HG03039 (cell line): ENCODE measurements around the gene KCNK13.
A peak's percentile ranks its signal among the peaks of the same experiment; 100 is the strongest.
"Not testable (repeated sequence)": the region's sequence is repeated elsewhere in the genome, so short reads cannot be mapped to it uniquely, and the experiment has no call there.

Source experiments
- ATAC-seq: cut with Tn5 transposase; IDR thresholded peaks from one replicate; pipeline ENCODE4 v1.9.1; 2021; ENCODE audit warnings: mild to moderate bottlenecking, moderate library complexity; ENCODE audit not compliant: unreplicated experiment

Gene KCNK13

DNA sequence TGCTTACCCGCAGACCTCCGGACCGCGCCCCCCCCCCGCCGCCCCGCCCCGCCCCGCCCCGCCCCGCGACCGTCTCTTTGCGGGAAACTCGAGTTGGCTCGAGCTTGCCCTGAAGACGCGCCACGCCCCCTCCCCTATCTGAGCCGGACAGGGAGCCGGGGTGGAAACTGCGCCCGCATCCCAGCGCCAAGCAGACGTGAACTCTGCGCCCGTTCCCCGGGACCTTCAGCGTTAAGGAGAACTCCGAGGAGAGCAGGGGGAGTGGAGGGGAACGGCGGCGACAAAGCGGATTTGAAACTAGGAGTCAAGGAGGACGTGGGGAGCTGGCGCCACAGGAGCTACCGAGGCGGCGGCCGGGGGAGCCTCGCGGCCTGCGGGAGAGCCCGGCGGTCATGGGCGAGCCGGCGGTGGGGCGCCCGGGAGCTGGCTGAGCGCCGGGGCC lies at the start of gene KCNK13:
TSS of gene KCNK13 (plus strand) at position 310 of the 442 bp plus-strand sequence. CDS start 212 bp downstream, outside the sequence.
- ATAC-seq: no peak

DNA sequence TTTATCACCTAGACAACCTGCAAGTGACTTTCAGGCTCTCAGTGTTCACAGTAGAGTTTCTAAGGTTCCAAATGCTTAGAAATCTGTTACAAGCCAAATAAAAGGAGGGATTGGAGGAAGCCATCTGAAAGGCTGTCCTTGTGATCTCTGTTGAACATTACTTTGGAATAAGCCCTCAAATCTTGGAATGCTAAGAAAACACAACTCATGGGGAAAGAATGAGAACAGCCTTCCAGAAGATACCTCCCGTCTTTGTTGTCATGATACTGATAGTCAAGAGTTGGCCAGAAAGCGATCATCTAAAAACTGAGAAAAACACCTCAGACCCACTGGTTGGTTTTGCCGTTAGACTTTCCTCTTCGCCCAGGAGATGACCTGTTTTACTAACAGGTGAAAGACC lies 44.4 kb upstream of the KCNK13 start:
- ATAC-seq: no peak

DNA sequence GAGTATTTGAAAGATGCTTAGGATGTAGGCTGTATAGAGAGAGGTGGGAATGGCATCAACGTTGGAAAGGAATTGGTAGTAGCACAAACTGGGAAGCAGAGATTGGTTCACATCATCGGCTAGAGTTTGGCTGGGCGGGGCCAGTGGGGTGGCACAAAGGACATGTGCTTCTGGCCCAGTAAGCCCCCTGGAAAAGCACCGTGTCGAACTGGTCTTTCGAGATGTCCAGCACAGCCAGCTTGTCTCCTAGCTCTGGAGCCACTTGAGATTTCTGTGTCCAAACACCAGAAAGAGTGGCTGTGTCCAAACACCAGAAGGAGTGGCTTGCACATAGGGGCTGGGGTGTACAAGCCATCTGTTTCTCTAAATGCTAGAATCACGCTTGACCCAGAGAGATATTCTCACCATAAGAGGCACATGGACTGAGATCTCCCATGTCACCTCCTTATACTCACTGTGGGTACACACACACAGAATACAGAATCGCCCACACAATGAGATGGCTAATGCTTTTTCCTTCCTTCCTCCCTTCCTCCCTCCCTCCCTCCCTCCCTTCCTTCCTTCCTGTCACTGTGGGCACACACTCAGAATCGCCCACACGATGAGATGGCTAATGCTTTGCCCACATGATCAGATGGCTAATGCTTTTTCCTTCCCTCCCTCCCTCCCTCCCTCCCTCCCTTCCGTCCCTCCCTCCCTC lies 41.8 kb upstream of the KCNK13 start:
- ATAC-seq: no peak

DNA sequence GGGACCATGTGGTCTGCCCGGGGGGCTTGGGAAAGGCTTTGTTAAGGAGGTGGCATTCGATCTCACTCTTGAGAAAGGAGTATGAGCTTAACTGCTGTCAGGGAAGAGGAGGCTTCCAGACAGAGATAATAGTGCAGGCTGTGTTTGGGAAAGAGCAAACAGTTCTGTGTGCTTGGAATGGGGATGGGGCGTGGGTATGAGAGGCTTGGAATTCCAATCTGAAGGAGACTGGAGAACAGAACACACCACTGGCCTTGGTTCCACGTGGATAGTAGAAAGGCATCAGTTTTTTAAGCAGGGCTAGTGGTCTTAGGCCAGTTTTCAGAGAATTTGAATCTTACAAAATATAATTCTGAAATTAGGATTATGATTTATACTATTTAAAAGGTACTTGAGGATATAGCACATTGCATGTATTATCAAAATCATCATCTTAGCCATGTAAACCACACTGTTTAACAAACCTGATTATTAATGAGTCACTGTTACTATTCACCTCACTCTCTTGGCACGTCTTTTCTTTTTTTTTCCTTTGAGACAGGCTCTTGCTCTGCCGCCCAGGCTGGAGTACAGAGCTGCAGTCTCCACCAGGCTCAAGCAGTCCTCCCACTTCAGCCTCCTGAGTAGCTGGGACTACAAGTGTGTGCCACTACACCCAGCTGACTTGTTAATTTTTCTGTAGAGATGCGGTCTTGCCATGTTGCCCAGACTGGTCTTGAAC lies 38.5 kb upstream of the KCNK13 start:
- ATAC-seq: no peak

DNA sequence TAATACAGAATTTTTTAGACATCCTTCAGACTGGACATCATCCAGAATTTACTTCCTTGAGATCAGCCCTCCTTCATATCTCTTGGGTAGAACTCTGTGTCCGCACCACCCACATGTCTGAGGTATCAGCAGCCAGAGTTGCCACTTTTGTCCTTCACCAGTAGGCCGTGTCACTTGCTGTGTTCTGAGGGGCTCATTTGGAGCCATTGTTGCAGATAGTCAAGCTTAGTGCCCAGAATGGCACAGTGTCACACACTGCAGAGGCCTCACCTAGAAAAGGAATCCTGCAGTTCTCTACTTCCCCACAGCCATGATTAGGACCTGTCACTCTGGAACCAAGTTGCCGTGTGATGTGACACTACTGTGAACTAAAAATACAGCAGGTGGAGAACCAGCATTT lies 36.9 kb upstream of the KCNK13 start:
- ATAC-seq: no peak

DNA sequence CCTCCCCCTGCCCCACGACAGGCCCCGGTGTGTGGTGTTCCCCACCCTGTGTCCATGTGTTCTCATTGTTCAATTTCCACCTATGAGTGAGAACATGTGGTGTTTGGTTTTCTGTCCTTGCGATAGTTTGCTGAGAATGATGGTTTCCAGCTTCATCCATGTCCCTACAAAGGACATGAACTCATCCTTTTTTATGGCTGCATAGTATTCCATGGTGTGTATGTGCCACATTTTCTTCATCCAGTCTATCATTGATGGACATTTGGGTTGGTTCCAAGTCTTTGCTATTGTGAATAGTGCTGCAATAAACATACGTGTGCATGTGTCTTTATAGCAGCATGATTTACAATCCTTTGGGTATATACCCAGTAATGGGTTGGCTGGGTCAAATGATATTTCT lies 35.2 kb upstream of the KCNK13 start:
- not testable (repeated sequence) for ATAC-seq

DNA sequence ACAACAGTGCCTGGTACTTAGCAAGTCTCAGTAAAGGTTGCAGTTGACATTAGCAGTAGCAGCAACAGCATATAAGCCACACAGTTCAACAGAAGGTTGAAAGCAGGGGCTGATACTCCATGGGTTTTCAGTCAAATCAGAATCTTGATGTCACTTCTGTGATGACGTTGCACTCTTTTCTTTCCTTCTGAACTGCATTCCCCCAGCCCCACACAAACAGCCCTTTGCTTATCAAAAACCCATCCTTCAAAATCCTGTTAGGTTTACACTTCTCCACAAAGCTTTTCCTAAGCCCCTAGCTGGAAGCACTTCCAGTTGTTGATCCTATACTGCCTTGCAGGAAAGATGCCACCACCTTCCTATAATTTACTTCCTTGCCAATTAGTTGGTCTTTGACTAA lies 34.0 kb upstream of the KCNK13 start:
- no peak for ATAC-seq

DNA sequence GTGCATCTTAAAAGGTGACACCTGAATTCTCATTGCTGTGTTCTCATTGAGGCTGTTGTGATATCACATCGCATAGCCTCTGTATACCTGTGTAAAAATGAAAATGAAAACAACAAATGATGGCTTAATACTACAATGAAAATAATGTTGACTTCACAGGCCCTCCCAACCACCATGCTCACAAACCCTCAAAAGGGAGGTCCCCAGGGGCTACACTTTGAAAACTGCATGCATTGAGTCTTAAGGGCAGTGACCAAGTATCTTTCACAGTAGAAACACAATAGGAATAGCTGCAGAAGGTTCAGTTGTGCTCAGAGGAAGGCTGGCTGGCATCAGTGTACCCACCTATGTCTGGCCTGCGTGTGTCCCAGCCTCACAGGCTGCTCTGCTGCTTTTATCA lies 27.6 kb upstream of the KCNK13 start:
- no peak for ATAC-seq

DNA sequence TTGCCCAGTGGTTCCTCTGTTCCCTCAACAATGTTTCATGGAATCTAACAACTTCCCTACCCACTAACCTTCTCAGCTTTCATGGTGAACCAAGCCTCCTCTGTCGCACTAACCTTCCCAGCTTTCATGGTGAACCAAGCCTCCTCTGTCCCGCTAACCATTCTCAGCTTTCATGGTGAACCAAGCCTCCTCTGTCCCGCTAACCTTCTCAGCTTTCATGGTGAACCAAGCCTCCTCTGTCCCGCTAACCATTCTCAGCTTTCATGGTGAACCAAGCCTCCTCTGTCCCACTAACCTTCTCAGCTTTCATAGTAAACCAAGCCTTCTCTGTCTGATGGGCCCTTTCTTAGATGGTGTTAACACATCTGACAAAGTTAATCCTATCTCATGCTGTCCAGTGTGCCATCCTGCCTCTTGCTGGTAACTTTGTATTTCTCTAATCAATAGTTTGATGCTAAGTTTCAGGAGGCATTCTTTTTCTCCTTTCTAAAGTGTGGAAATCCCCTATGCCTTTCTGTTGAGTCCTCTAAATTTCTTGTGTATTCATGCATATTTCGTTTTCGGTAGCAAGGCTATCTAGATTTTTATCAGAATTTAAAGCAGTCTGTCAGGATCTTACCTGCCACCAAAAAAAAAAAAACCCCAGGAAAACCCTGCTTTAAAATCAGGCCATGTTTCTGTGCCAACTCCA lies 26.8 kb upstream of the KCNK13 start:
- no peak for ATAC-seq

DNA sequence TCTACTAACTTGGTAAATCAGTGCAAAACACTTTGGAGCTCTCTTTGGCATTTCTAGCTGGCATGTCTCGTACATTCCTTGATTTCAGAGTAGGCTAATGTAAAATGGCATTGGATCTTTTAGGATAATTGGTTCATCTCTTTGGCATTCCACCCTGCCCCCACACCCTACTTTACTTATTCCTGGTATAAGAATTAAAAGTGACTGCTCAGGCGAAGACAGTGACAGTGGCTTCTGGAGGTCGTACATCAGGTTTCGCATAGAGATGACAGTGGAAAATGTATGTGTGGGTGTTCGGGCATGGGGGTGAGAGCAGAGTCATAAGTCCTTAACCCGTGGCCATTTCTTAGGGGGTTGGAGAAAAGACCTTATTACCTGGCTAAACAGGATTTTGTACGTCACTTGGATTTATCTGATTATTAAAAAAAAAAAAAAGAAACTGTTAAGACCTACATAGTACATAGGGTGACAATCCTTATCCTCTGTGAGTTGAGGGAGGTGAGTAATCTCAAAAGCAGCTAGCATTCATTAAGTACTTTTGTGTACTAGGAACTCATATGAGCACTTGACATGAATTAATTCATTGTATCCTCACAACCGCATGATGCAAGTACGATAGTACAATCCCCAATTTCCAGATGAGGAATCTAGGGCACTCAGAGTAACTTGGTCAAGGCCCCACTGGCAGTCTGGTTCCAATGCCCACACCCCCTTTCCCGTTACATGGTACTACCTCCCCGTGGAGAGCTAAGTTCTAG lies 22.4 kb upstream of the KCNK13 start:
- ATAC-seq: no peak

DNA sequence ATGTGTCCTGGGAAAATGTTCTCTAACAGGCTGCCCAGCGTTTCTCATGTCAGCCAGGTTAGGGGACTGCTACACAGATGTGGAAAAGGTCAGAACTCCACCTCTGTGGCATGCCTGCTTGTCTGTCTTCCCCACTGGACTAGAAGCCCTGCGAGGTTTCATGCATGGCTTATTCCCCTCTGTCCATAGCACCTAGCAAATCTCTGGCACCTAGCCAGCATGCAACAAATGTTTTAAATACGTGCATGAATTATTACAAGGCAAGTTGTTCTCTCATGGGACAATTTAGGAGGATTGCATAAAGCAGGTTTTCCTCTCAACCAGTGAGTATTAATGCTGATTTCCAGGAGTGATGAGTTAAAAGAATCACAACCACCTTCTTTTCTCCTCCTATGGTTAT lies 21.4 kb upstream of the KCNK13 start:
- no peak for ATAC-seq

DNA sequence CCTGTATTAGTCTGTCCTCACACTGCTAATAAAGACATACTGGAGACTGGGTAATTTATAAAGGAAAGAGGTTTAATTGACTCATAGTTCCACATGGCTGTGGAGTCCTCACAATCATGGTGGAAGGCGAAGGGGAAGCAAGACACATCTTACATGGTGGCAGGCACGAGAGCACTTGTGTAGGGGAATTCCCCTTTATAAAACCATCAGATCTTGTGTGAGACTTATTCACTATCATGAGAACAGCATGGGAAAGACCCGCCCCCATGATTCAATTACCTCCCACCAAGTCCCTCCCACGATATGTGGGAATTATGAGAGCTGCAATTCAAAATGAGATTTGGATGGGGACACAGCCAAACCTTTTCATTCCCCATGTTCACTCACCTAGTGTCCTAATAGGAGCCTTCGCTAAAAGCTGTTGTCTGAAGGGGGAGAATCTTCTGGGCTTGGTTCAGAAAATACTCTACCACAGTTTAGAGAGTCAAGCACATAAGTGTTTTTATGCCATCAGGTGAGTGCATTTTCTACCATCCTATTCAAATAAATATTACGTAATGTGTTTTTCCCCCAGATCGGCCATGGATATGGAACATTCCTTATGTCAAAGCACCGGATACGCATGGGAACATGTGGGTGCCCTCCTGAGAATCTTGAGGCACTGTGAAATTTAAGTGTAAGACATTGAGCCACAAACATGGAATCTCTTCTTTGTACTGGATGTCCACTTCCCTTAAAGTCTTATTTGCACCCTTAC lies 19.1 kb upstream of the KCNK13 start:
- no peak for ATAC-seq

DNA sequence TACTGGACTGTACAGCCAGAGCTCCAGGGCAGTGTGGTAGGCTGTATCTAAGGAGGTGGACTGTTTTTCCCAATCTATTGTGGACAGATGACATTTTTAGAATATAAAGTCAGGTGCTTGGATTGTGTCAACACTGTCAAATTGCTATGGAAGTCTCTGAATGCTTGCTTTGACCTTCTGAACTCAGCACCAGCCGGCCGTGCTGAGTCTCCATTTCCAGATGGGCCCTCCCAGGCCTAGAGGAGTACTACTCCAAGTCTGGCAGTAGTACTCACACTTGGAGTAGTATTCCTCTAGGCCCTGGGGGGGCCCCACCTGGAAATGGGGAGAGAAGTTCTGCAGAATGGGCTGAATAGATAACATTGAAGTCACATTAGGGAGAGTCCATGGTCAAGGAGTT lies 16.2 kb upstream of the KCNK13 start:
- no peak for ATAC-seq

DNA sequence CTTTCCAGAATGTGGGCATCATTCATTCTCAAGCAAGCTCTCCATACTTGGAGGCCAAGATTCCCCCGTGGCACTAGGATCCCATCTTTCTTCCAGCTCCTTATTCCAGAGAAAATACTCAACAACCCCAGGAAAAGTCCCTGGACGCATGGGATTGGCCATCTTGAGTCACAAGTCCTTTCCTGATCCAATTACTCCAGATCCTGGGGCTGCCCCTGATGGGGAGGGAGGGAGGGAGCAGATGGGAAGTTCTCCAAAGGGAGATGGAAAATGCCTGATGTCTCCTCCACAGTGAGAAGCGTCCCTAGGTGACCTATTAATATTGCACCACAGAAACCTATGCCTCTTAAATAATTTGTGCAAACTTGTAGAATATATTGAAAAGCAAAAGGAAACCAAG lies 12.4 kb upstream of the KCNK13 start:
- ATAC-seq: no peak

DNA sequence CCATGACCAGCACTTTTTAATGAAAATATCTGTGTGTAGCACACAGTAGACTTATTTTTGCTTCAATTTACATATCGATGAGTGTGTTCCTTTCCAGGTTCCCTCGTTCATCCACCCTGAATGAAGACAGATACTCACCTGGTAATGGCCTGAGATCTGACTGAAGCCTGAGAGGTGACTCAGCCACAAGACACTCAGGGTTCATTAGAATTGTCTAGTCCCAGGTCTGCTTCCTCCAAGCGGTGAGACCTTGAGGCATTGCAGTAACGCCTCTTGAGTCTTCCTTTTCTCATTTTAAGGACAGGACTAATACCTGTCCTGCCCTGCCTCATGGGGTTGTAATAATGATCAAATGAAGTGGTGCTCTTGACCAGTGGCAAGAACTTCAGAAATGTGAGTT lies 11.5 kb upstream of the KCNK13 start:
- ATAC-seq: no peak

DNA sequence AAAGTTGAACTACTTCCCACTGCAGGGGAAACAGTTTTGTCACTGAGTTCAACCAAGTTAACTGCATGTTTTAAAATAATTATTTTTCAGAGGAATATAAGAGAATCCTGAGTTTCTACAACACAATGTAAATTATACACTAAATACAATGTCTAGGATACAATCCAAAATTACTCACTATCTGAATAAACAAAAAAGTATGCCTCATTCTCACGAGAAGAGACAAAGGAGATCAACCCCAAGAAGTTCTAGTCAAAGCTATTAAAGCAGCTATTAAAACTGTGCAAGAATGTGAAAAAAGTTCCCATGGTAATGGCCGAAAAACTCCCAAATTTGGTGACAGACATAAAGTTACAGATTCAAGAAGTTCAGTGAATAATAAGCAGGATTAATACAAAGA lies 8.8 kb upstream of the KCNK13 start:
- ATAC-seq: no peak

DNA sequence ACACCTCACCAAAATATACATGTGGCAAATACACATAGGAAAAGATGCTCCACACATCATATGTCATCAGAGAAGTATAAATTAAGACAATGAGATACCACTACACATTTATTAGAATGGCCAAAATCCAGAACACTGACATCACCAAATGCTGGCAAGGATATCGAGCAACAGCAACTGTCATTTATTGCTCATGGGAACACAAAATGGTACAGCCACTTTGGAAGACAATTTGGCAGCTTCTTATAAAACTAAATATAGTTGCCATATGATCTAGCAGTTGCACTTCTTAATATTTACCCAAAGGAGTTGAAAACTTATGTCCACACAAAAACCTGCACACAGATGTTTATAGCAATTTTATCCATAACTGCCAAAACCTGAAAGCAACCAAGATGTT lies 7.0 kb upstream of the KCNK13 start:
- ATAC-seq: no peak

DNA sequence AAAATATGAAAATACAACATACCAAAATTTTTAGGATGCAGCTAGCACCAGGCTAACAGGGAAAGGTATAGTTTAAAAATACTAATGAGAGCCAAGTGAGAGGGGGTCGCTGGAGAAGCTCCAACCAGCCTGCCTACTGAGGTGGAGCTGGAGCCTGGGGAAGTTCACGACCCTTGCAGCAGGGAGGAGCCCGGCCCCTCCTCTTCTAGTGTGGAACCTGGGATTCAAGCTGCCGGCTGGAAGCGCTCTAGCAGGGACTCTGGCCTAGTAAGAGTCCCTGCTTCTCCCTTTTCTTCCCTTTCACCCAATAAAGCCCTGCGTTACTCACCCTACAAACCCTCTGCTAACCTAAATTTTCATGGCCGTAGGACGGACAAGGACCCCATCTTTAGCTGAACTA lies 5.0 kb upstream of the KCNK13 start:
- no peak for ATAC-seq

DNA sequence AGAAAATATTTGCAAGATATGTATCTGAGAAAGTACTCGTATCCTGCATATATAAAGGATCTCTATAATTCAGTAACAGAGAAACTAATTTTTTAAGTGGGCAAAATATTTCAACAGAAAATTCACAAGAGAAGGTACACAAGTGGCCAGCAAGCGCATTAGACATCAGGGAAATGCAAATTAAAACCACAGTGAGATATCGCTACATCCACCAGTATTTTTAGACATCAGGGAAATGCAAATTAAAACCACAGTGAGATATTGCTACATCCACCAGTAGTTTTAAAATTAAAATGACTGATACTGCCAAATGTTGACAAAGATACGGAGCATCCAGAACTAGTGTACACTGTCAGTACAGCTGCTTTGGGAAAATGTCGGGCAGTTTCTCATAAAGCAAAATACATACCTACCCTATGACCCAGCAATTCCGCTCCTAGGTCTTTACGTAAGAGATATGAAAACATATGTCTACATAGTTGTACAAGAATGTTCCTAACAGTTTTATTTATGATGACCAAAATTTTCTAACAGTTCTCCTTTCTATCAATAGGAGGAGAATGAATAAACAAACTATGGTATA lies 2.8 kb upstream of the KCNK13 start:
- no peak for ATAC-seq

DNA sequence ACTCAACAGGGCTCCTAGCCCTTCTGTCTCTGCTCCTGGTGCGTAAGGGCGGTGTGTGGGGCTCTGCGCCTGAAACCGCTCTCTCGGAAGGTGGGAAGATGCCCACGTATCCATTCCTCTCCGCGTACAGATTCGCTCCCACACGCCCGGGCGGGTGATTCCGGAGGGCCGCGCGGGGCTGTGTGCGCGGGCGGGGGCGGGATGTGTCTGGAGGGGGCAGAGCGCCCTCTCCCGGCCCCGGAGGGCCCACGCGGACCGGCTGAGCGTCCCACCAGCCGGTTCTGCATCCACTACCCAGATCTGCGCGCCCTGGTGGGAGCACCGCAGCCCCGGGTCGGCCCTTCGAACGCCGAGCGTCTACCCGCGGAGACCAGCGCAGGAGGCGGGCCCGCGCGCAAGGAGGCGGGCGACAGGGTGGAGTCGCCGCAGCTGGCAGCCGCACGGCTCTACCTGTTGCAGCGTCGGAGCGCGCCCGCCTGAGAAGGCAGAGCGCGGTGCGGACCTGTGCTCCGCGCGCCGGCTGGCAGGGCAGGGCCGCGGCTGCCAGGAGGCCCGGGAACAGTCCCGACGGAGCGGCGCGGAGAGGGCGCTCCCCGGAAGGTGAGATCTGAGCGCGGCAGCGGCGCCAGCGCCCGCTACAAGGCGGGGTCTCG lies 1.4 kb upstream of the KCNK13 start:
- ATAC-seq: peak; percentile 55
